ENCODE data around the gene LONP2.

GRCh38 chr16:48318630-48319029, 74.5 kb downstream of the LONP2 start:
- TF ChIP-seq CTCF (IDR thresholded peaks at IDR 0.05 in 2 of 3, conservative IDR thresholded peaks at IDR 0.05 in 1 of 3; ENCODE audit: insufficient read depth in 2 of 3, low read depth in 1 of 3, low read length in 3 of 3) (no peak), CHD7 (IDR thresholded peaks at IDR 0.05; ENCODE audit: low read depth, low read length) (no peak), HNRNPK (IDR thresholded peaks at IDR 0.05; ENCODE audit: low read depth, low read length, poor library complexity, severe bottlenecking) (no peak), GTF2F1 (IDR thresholded peaks at IDR 0.05; ENCODE audit: low read depth, low read length) (no peak), NFIC (IDR thresholded peaks at IDR 0.05) (no peak), FOXK2 (conservative IDR thresholded peaks at IDR 0.05 in 1 of 2, IDR thresholded peaks at IDR 0.05 in 1 of 2; ENCODE audit: low read depth in 2 of 2) (no peak), ZFX (CRISPR knock-in tag; IDR thresholded peaks at IDR 0.05) (no peak), RBFOX2 (IDR thresholded peaks at IDR 0.05; ENCODE audit: low read depth, low read length) (no peak), HMGXB4 (CRISPR knock-in tag; IDR thresholded peaks at IDR 0.05) (no peak), NR3C1 (CRISPR knock-in tag; IDR thresholded peaks at IDR 0.05) (no peak), PCBP2 (IDR thresholded peaks at IDR 0.05; ENCODE audit: low read depth, low read length, poor library complexity, severe bottlenecking) (no peak), RERE (CRISPR knock-in tag; IDR thresholded peaks at IDR 0.05; ENCODE audit: borderline replicate concordance) (no peak)
